PC-3 (cell line): ENCODE data around the gene ZNF764. TPM values are rescaled to one million over a fixed set of nuclear protein-coding genes. Genes with fewer than 3 reads are reported as not detected.

Experiments
- ATAC-seq: fragments of 200-7000 bp; cut with Tn5 transposase; 2 replicates; pipeline ENCODE4 v1.9.1; 2020; ENCODE audit warnings: mild to moderate bottlenecking, moderate library complexity
- BruUV-seq: library from RNA; stranded (reverse); fragments of 400-500 nt; replicated peaks from 2 replicates; lab custom pipeline; 2021; lab: Mats Ljungman, UMichigan
- CTCF ChIA-PET: fragments of 300-600 bp; sonication (Branson Sonifier 250); formaldehyde crosslinking; loops from one replicate; lab custom pipeline; 2022; ENCODE audit warnings: antibody characterized with exemption; lab: Charles Lee
- POLR2A ChIA-PET: fragments of 300-600 bp; sonication (Branson Sonifier 250); formaldehyde crosslinking; loops from one replicate; lab custom pipeline; 2022; ENCODE audit warnings: antibody characterized with exemption; ENCODE audit not compliant: unreplicated experiment; lab: Charles Lee
- DNase-seq: peaks from one replicate; pipeline ENCODE4 v3.0.0-alpha.2; 2015
- H2AFZ ChIP-seq: fragments of 300-600 bp; sonication (generic); 2 replicates; pipeline ENCODE4 v1.6.0; 2016; ENCODE audit warnings: antibody characterized with exemption, low read length
- H3F3A ChIP-seq: fragments of 300-600 bp; sonication (generic); one replicate; pipeline ENCODE4 v1.6.0; 2017; ENCODE audit warnings: antibody characterized with exemption, low read length, control low read depth, mild to moderate bottlenecking; ENCODE audit not compliant: unreplicated experiment
- H3K27ac ChIP-seq: fragments of 300-600 bp; sonication (generic); 2 replicates; pipeline ENCODE4 v1.5.1; 2016; ENCODE audit warnings: mild to moderate bottlenecking, low read length
- H3K27me3 ChIP-seq: fragments of 300-600 bp; sonication (generic); 2 replicates; pipeline ENCODE4 v1.6.1; 2016; ENCODE audit warnings: low read length, mixed read lengths
- H3K36me3 ChIP-seq: fragments of 300-600 bp; sonication (generic); 2 replicates; pipeline ENCODE4 v1.6.1; 2016; ENCODE audit warnings: low read depth, mixed run types, low read length, mixed read lengths
- H3K4me1 ChIP-seq: fragments of 300-600 bp; sonication (generic); 2 replicates; pipeline ENCODE4 v1.5.1; 2016; ENCODE audit warnings: low read length; ENCODE audit not compliant: insufficient read depth
- H3K4me2 ChIP-seq: fragments of 300-600 bp; sonication (generic); 2 replicates; pipeline ENCODE4 v1.6.0; 2016; ENCODE audit warnings: low read length
- H3K4me3 ChIP-seq: fragments of 300-600 bp; sonication (generic); 2 replicates; pipeline ENCODE4 v1.5.1; 2016; ENCODE audit warnings: mild to moderate bottlenecking, low read length, mixed read lengths
- H3K79me2 ChIP-seq: fragments of 300-600 bp; sonication (generic); 2 replicates; pipeline ENCODE4 v1.6.1; 2017; ENCODE audit warnings: low read length, mixed read lengths
- H3K9ac ChIP-seq: fragments of 300-600 bp; sonication (generic); 2 replicates; pipeline ENCODE4 v1.6.0; 2016; ENCODE audit warnings: mild to moderate bottlenecking, low read length
- H3K9me2 ChIP-seq: fragments of 300-600 bp; sonication (generic); replicated peaks from 2 replicates; pipeline ENCODE4 v1.6.1; 2016; ENCODE audit warnings: mixed run types, low read length, mixed read lengths
- H3K9me3 ChIP-seq: fragments of 300-600 bp; sonication (generic); 2 replicates; pipeline ENCODE4 v1.6.1; 2016; ENCODE audit warnings: low read length, mixed read lengths
- H4K20me1 ChIP-seq: fragments of 300-600 bp; sonication (generic); 2 replicates; pipeline ENCODE4 v1.6.1; 2016; ENCODE audit warnings: low read length, mixed read lengths
- CTCF ChIP-seq: fragments of 300-600 bp; sonication (generic); conservative IDR thresholded peaks from 2 replicates; pipeline ENCODE4 v1.5.1; 2017; ENCODE audit warnings: antibody characterized with exemption, low read depth, mild to moderate bottlenecking, low read length
- EZH2 ChIP-seq: fragments of 300-600 bp; sonication (generic); IDR thresholded peaks from one replicate; pipeline ENCODE4 v1.6.1; 2017; ENCODE audit warnings: antibody characterized with exemption, mild to moderate bottlenecking, low read length; ENCODE audit not compliant: unreplicated experiment
- EZH2phosphoT487 ChIP-seq: fragments of 300-600 bp; sonication (generic); IDR thresholded peaks from 2 replicates; pipeline ENCODE4 v1.6.1; 2018; ENCODE audit warnings: mild to moderate bottlenecking, antibody characterized with exemption, low read length, borderline replicate concordance
- intact Hi-C: fragments of 100-400 bp; cut with micrococcal nuclease; formaldehyde crosslinking; loops from 2 replicates; pipeline ENCODE4 v1.9.0; 2023
- total RNA-seq: library from RNA; depleted of rRNA; stranded (reverse); fragments of >200 nt; gene quantifications from 2 replicates; pipeline ENCODE4 v1.2.3, GENCODE V29; 2014

ZNF764 gene
- total RNA-seq, 1 experiment from 2014 or later, result 8.1 TPM

GRCh38 chr16:30521476-30521872, 36.7 kb downstream of the ZNF764 start:
- CTCF ChIA-PET, result no interaction called here
- H3K9me2 ChIP-seq, result no peaks in the 10 kb centered on the region
- POLR2A ChIA-PET, result no interaction called here
- H3K9me3 ChIP-seq, result no peaks in the 10 kb centered on the region
- H3K4me1 ChIP-seq, result no peaks in the 10 kb centered on the region
- no peaks in the 10 kb centered on the region for H3K36me3 ChIP-seq
- peaks cover 8% of the 10 kb centered on the region for H3K79me2 ChIP-seq
- H3F3A ChIP-seq, result no peaks in the 10 kb centered on the region
- H4K20me1 ChIP-seq, result no peaks in the 10 kb centered on the region
- DNase-seq, result no peak
- ATAC-seq, result no peak
- intact Hi-C loops, result loop anchor here (10.0 kb wide), 2 partner anchors 77 to 113 kb away; partner anchors contain the start of gene SEPHS2
- no peak overlapping the region for H3K4me2 ChIP-seq
- no peaks in the 10 kb centered on the region for H3K27me3 ChIP-seq
- no TSS peak for BruUV-seq
- H3K4me3 ChIP-seq, result no peak overlapping the region
- H3K9ac ChIP-seq, result no peak overlapping the region
- TF ChIP-seq CTCF (no peak), EZH2 (no peak), EZH2phosphoT487 (no peak)
- H2AFZ ChIP-seq, result no peak overlapping the region
- no peak overlapping the region for H3K27ac ChIP-seq

- ATAC-seq, result no peak
- no peak overlapping the region for H3K4me2 ChIP-seq
- no peaks in the 10 kb centered on the region for H3K27me3 ChIP-seq
- CTCF ChIA-PET, result no interaction called here
- POLR2A ChIA-PET, result no interaction called here
- no peak overlapping the region for H2AFZ ChIP-seq
- no peak overlapping the region for H3K9ac ChIP-seq
- no peaks in the 10 kb centered on the region for H4K20me1 ChIP-seq
- no peak overlapping the region for H3K4me3 ChIP-seq
- H3K4me1 ChIP-seq, result no peaks in the 10 kb centered on the region
- H3F3A ChIP-seq, result no peaks in the 10 kb centered on the region
- BruUV-seq, result no TSS peak
- no peaks in the 10 kb centered on the region for H3K36me3 ChIP-seq
- H3K27ac ChIP-seq, result no peak overlapping the region
- no peaks in the 10 kb centered on the region for H3K9me3 ChIP-seq
- no peak for TF ChIP-seq EZH2phosphoT487
- TF ChIP-seq CTCF, result no peak
- no peak for TF ChIP-seq EZH2
- H3K79me2 ChIP-seq, result no peaks in the 10 kb centered on the region
- intact Hi-C loops, result loop anchor here (10.0 kb wide), 2 partner anchors 75 to 115 kb away; partner anchors contain the start of gene SEPHS2
- no peaks in the 10 kb centered on the region for H3K9me2 ChIP-seq
- DNase-seq, result no peak
These were observed 38.8 kb downstream of the ZNF764 start for GRCh38 chr16:30519120-30520049.

- Histone ChIP-seq H3F3A (no peaks in the 10 kb centered on the region), H3K9me2 (no peaks in the 10 kb centered on the region), H3K27ac (no peak overlapping the region), H3K27me3 (no peaks in the 10 kb centered on the region), H3K79me2 (no peaks in the 10 kb centered on the region), H3K4me1 (no peaks in the 10 kb centered on the region), H4K20me1 (no peaks in the 10 kb centered on the region), H2AFZ (no peak overlapping the region), H3K36me3 (no peaks in the 10 kb centered on the region), H3K4me3 (no peak overlapping the region), H3K4me2 (no peak overlapping the region), H3K9ac (no peak overlapping the region), H3K9me3 (no peaks in the 10 kb centered on the region)
- TF ChIP-seq CTCF (no peak), EZH2phosphoT487 (no peak), EZH2 (no peak)
- ATAC-seq (no peak), DNase-seq (no peak)
- BruUV-seq, result no TSS peak
- intact Hi-C loops, result no loop called here
- POLR2A ChIA-PET, result no interaction called here
- CTCF ChIA-PET, result no interaction called here
These were observed 39.6 kb downstream of the ZNF764 start for GRCh38 chr16:30518552-30518951.
